Astrocyte (in vitro differentiated cells and primary cell): ENCODE measurements around the gene PSMB9. TPM values are rescaled to one million over a fixed set of nuclear protein-coding genes. Genes with fewer than 3 reads are reported as not detected.
A peak's percentile ranks its signal among the peaks of the same experiment; 100 is the strongest.

ENCODE experiments used
- DNase-seq: peaks from one replicate; pipeline ENCODE4 v3.0.0-alpha.2; 2010; ENCODE audit warnings: low read depth
- FAIRE-seq: peaks from 2 replicates; lab custom pipeline; 2011; peaks lifted over from hg19 to GRCh38; lab: Jason Lieb, UNC
- H2AFZ ChIP-seq: 2 replicates; pipeline ENCODE4 v1.6.0; 2012; ENCODE audit warnings: low read depth, low read length, inconsistent platforms
- H3K27ac ChIP-seq: 2 replicates; pipeline ENCODE4 v1.5.1; 2011; ENCODE audit warnings: low read depth, low read length, inconsistent platforms
- H3K27me3 ChIP-seq: 2 replicates; pipeline ENCODE4 v1.6.0; 2011; ENCODE audit warnings: low read length, inconsistent platforms; ENCODE audit not compliant: insufficient read depth
- H3K36me3 ChIP-seq: 2 replicates; pipeline ENCODE4 v1.5.1; 2011; ENCODE audit warnings: low read length, inconsistent platforms; ENCODE audit not compliant: insufficient read depth
- H3K4me1 ChIP-seq: 2 replicates; pipeline ENCODE4 v1.5.1; 2011; ENCODE audit warnings: low read length, inconsistent platforms; ENCODE audit not compliant: insufficient read depth
- H3K4me2 ChIP-seq: 2 replicates; pipeline ENCODE4 v1.6.0; 2012; ENCODE audit warnings: low read length, inconsistent platforms
- H3K4me3 ChIP-seq: 2 replicates; pipeline ENCODE4 v1.5.1; 2011; ENCODE audit warnings: low read depth, mild to moderate bottlenecking, low read length, inconsistent platforms; ENCODE audit not compliant: insufficient read depth
- H3K79me2 ChIP-seq: 2 replicates; pipeline ENCODE4 v1.6.0; 2012; ENCODE audit warnings: mild to moderate bottlenecking, low read length, inconsistent platforms; ENCODE audit not compliant: insufficient read depth
- H3K9ac ChIP-seq: 2 replicates; pipeline ENCODE4 v1.6.0; 2012; ENCODE audit warnings: mild to moderate bottlenecking, low read length, inconsistent platforms
- H3K9me3 ChIP-seq: 2 replicates; pipeline ENCODE4 v1.5.1; 2012; ENCODE audit warnings: low read depth, mild to moderate bottlenecking, low read length, inconsistent platforms; ENCODE audit not compliant: insufficient read depth
- H4K20me1 ChIP-seq: 2 replicates; pipeline ENCODE4 v1.6.0; 2012; ENCODE audit warnings: low read length, inconsistent platforms; ENCODE audit not compliant: insufficient read depth
- H3K27ac Mint-ChIP-seq: one replicate; pipeline ENCODE4 v1.8.0; 2021; ENCODE audit warnings: mild to moderate bottlenecking, mixed read lengths; ENCODE audit not compliant: unreplicated experiment
- H3K27me3 Mint-ChIP-seq: one replicate; pipeline ENCODE4 v1.8.0; 2021; ENCODE audit warnings: low read depth, mixed read lengths; ENCODE audit not compliant: unreplicated experiment
- H3K36me3 Mint-ChIP-seq: one replicate; pipeline ENCODE4 v1.8.0; 2021; ENCODE audit warnings: low read depth, mixed read lengths; ENCODE audit not compliant: unreplicated experiment
- H3K4me1 Mint-ChIP-seq: one replicate; pipeline ENCODE4 v1.8.0; 2021; ENCODE audit warnings: low read depth, mixed read lengths; ENCODE audit not compliant: unreplicated experiment
- H3K4me3 Mint-ChIP-seq: one replicate; pipeline ENCODE4 v1.8.0; 2021; ENCODE audit warnings: mild to moderate bottlenecking, moderate library complexity, mixed read lengths; ENCODE audit not compliant: unreplicated experiment
- H3K9me3 Mint-ChIP-seq: one replicate; pipeline ENCODE4 v1.8.0; 2021; ENCODE audit warnings: mild to moderate bottlenecking, mixed read lengths; ENCODE audit not compliant: unreplicated experiment
- CTCF ChIP-seq: IDR thresholded peaks from 2 replicates; pipeline ENCODE4 v1.5.1; 2011; ENCODE audit warnings: low read depth, mild to moderate bottlenecking, inconsistent platforms, low read length, moderate library complexity; ENCODE audit not compliant: insufficient read depth
- EZH2 ChIP-seq: IDR thresholded peaks from 2 replicates; pipeline ENCODE4 v1.6.1; 2012; ENCODE audit warnings: mild to moderate bottlenecking, low read length, inconsistent platforms; ENCODE audit not compliant: insufficient read depth
- total RNA-seq: library from RNA; stranded (reverse); gene quantifications from 2 replicates; pipeline ENCODE4 v1.2.1, GENCODE V29; 2021

PSMB9 gene
- total RNA-seq, 1 donor from 2014 or later = 34.1 TPM

DNA sequence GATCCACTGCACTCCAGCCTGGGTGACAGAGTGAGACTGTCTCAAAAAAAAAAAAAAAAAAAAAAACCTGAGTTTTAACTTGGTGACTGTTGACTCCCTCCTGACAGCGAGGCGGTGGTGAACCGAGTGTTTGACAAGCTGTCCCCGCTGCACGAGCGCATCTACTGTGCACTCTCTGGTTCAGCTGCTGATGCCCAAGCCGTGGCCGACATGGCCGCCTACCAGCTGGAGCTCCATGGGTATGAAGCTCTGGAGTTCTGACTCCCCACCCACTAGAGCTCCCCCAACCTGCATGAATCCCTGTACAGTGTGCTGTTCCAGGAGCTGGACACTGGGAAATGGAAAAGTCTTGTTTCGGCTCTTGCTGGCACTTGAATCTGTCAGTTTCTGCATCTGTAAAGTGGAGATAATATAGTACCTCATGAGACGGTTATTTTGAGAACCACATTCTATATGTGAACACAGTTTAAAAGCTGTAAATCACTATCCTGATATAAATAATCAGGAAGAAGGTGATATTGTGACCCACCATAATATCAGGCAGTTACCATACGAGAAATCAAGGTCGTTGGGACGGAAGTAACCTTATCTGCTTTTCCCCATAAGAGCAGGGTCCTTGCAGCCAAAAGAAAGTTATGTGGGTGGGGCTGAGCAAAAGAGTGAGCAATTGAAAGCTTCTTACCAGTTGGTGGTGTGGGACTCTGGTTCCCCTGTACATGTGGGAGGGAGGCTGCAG is 3.3 kb downstream of the PSMB9 start:
- Histone ChIP-seq H3K36me3 (no peaks in the 10 kb centered on the region), H3K27ac (no peak overlapping the region), H3K27me3 (peaks cover 5% of the 10 kb centered on the region), H4K20me1 (no peaks in the 10 kb centered on the region), H3K4me1 (peaks cover 6% of the 10 kb centered on the region), H3K79me2 (peaks cover 6% of the 10 kb centered on the region), H2AFZ (no peak overlapping the region), H3K4me2 (no peak overlapping the region), H3K4me3 (no peak overlapping the region), H3K9ac (no peak overlapping the region), H3K9me3 (no peaks in the 10 kb centered on the region)
- peaks cover 11% of the 10 kb centered on the region for H3K36me3 Mint-ChIP-seq
- TF ChIP-seq CTCF = no peak
- no peak for TF ChIP-seq EZH2
- H3K4me3 Mint-ChIP-seq = no peak overlapping the region
- no peaks in the 10 kb centered on the region for H3K9me3 Mint-ChIP-seq
- no peak for DNase-seq
- no peak for FAIRE-seq
- no peak overlapping the region for H3K27ac Mint-ChIP-seq
- peaks cover 28% of the 10 kb centered on the region for H3K27me3 Mint-ChIP-seq
- H3K4me1 Mint-ChIP-seq = peaks cover 2% of the 10 kb centered on the region

DNA sequence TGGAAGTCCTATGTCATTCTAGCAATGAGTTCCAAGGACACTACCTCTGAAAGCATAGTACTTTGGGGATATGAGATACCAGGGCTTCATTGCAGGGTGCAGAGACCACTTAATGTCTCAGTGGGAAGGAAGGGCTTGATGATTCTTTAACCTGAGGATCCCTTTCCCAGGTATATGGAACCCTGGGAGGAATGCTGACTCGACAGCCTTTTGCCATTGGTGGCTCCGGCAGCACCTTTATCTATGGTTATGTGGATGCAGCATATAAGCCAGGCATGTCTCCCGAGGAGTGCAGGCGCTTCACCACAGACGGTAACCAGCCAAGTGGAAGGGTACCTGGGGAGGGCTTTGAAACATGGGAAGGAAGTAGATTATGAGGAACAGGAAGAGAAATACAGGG is 4.2 kb downstream of the PSMB9 start:
- no peaks in the 10 kb centered on the region for H3K4me1 ChIP-seq
- no peaks in the 10 kb centered on the region for H3K36me3 ChIP-seq
- H4K20me1 ChIP-seq = no peaks in the 10 kb centered on the region
- Mint-ChIP-seq H3K4me1 (peaks cover 2% of the 10 kb centered on the region), H3K27ac (no peak overlapping the region), H3K36me3 (peaks cover 11% of the 10 kb centered on the region), H3K4me3 (no peak overlapping the region), H3K9me3 (no peaks in the 10 kb centered on the region), H3K27me3 (peaks cover 27% of the 10 kb centered on the region)
- H3K4me3 ChIP-seq = no peak overlapping the region
- no peak for FAIRE-seq
- H3K27ac ChIP-seq = no peak overlapping the region
- no peak overlapping the region for H3K4me2 ChIP-seq
- DNase-seq = no peak
- TF ChIP-seq CTCF = no peak
- TF ChIP-seq EZH2 = no peak
- no peaks in the 10 kb centered on the region for H3K9me3 ChIP-seq
- no peak overlapping the region for H2AFZ ChIP-seq
- H3K9ac ChIP-seq = no peak overlapping the region
- peaks cover 5% of the 10 kb centered on the region for H3K27me3 ChIP-seq
- no peaks in the 10 kb centered on the region for H3K79me2 ChIP-seq

- DNase-seq = no peak
- FAIRE-seq = no peak
- Histone ChIP-seq H3K9me3 (no peaks in the 10 kb centered on the region), H3K4me1 (no peaks in the 10 kb centered on the region), H3K36me3 (no peaks in the 10 kb centered on the region), H3K4me3 (no peak overlapping the region), H3K9ac (no peak overlapping the region), H3K27me3 (peaks cover 12% of the 10 kb centered on the region), H4K20me1 (no peaks in the 10 kb centered on the region), H3K4me2 (no peak overlapping the region), H2AFZ (no peak overlapping the region), H3K79me2 (no peaks in the 10 kb centered on the region), H3K27ac (no peak overlapping the region)
- TF ChIP-seq EZH2 = no peak
- no peak for TF ChIP-seq CTCF
- peak overlapping the region; percentile 1 for H3K4me3 Mint-ChIP-seq
- H3K27ac Mint-ChIP-seq = no peak overlapping the region
- H3K27me3 Mint-ChIP-seq = peaks cover 26% of the 10 kb centered on the region
- peaks cover 11% of the 10 kb centered on the region for H3K36me3 Mint-ChIP-seq
- no peaks in the 10 kb centered on the region for H3K9me3 Mint-ChIP-seq
- peaks cover 2% of the 10 kb centered on the region for H3K4me1 Mint-ChIP-seq
Measured at GRCh38 chr6:32860674-32861073, 6.7 kb downstream of the PSMB9 start.
